Subcutaneous adipose tissue (tissue), 4 donors: ENCODE measurements around the gene RNF126. TPM values are rescaled to one million over a fixed set of nuclear protein-coding genes. Genes with fewer than 3 reads are reported as not detected.

Experiments used
- CTCF ChIP-seq: fragments of 450-650 bp; IDR thresholded peaks from one replicate; pipeline ENCODE4 v1.5.1; 2016; ENCODE audit warnings: low read depth, mild to moderate bottlenecking, control low read depth, antibody characterized with exemption, moderate library complexity
- total RNA-seq, 4 donors: library from RNA; depleted of rRNA; stranded (reverse); fragments of >200 nt; gene quantifications; one replicate each; pipeline ENCODE4 v1.1.0, GENCODE V29; 2016

Gene RNF126
- total RNA-seq, 4 donors from 2014 or later = 23.3 to 85.9 (median 31.1) TPM

DNA sequence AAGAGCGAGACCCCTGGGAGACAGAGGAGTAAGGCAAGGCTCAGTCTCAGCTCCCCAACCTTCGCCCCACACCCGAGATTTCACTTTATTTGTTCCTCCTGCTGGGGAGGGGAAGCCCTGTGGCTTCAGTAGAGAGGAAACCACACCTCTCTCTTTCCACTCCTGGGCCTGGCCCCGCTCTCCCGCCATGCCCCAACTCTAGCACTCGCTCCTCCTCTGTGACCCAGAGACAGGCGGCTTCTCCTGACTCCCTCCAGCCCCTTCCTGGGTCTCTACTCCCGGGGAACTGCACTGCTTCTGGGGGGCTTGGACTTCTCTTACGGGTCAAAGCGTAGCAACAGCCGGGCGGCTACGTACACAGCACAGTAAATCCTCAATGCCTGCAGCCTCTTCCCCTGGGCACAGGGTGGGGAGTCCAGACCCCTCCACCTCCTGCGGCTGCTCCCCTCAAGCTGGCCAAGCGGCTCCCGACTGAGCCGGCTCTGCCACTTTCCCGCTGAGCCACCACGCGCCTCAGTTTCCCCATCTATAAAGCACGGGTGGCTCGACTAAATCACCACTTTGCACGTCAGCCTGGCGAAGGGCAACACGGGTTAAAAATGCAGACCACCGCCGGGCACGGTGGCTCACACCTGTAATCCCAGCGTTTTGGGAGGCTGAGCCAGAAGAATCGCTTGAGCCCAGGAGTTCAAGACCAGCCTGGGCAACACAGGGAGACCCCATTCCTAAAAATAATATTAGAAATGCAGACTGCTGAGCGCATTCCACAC is 1.4 kb downstream of the RNF126 start:
- no peak for TF ChIP-seq CTCF

GRCh38 chr19:660793-661426 is 2.1 kb downstream of the RNF126 start:
- TF ChIP-seq CTCF = no peak

DNA sequence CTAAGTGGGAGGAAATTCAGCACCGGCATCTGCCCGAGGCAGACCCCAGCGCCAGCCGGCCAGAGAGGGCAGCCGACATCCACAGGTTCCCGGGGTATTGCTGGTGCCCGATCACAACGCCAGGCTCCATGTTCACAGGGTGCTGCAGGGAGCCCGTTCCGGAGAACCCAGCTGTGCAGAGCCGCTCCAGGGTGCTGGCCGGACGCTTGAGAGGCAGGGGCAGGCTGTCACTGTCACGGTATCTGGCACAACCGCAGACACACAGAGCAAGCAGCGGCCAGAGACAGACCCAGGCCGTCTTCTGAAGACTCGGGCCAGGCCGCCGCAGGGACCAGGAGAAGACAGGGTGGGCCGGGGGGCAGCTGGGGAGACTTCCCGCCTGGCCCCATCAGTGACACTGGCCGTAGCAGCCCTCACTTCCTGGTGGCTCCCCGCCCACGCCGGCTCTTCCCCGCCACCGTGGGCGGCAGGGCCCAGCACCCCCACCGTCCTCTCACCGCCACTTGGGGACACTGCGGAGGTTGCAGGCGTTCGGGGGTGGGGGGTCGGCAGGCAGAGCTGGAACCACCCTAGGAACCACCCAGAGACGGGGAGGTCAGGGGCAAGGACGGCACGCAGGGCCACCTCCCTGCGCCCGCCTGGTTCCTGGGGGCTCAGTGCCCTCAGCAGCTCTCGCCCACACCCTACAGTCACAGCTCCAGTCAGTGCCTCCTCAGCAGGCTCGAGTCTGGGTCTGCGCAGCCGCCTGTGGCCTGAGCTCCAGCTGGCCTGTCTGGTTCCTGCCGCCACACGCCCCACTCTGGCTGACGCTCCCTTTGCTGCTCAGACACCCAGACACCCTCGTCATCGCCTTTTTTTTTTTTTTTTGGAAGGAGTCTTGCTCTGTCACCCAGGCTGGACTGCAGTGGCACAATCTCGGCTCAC is 3.8 kb downstream of the RNF126 start:
- TF ChIP-seq CTCF = no peak

DNA sequence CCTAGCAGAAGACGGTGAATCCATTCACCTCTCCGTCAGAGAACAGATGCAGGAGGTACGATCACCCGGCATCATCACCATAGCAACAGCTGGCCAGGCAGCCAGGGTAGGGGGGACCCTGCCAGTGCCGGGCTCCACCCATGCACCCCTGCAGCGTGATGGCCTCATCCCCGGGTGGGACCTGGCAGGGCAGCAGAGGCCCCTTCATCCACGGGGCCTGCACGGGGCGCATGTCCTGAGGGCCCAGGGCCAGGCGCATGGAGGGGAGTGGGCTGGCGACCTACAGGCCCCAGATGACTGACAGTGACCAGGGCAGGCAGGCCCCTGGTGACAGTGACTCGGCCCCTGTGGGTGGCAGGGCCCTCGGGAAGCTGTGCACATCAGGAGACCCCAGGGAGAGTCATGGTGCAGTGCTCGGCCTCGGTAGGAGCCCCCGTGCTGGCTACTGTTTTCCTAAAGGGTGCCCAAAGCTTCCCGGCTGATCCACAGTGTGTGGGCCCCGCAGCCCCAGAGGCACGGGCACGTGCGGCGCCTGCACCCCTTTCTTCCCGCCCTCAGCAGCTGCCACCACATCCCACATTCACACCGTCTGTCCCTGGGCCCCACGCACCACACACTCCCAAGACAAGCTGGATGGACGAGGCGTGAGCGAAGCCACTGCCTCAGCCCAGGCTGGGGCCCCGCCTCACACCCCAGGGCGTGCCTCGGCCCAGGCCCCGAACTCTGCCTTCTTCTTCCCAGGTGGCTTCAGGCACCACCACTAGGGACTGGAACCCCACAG is 4.8 kb downstream of the RNF126 start:
- no peak for TF ChIP-seq CTCF

GRCh38 chr19:657611-658010 is 5.4 kb downstream of the RNF126 start:
- TF ChIP-seq CTCF = no peak

DNA sequence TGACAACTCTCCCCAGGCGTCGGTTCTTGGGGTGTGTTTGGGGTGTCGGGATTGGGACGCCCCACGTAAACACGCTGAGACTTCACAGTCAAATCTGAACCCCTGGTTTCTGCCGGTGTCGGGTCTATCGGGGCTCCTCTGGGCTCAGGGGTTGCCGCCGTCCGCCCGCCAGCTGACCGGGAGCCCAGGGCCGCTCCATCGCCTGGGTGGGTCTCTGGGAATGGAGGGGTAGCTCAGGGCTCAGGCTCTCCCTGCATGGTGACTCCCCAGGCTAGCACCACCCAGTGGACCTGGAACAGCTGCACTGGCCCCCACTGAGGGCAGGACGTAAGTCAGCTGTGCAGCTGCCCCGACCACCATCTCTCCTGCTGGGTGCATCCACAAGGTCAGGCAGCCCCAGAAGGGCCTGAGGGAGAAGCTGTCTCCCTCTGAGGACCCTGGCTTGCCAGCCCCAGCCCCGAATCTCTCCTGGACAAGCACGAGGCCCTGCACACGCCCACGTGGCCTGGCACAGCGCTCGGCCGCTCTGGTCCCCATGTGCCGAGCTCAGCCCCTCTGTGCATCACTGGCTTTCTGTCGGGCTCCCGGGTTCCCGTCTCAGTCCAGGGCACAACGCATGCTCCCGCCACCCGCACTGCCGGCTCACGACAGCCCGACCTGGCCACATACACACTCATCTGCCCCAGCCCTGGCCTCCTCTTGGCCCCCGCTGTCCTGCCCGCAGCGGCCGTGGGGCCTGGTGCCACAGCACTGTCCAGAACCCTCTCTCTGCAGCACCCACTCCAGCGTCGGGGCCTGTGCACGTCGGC is 6.1 kb downstream of the RNF126 start:
- TF ChIP-seq CTCF = no peak
